PC-9 (cell line): ENCODE results near the gene HID1. TPM values are rescaled to one million over a fixed set of nuclear protein-coding genes. Genes with fewer than 3 reads are reported as not detected.
"Not testable (repeated sequence)": the region's sequence is repeated elsewhere in the genome, so short reads cannot be mapped to it uniquely, and the experiment has no call there.

Source experiments
- BruUV-seq: library from RNA; stranded (reverse); fragments of 400-500 nt; replicated peaks from 2 replicates; lab custom pipeline; 2021; lab: Mats Ljungman, UMichigan
- CTCF ChIA-PET: fragments of 300-600 bp; sonication (Branson Sonifier 250); formaldehyde crosslinking; loops from one replicate; lab custom pipeline; 2022; ENCODE audit warnings: antibody characterized with exemption; lab: Charles Lee
- POLR2A ChIA-PET: fragments of 300-600 bp; sonication (Branson Sonifier 250); formaldehyde crosslinking; loops from one replicate; lab custom pipeline; 2022; ENCODE audit warnings: antibody characterized with exemption; ENCODE audit not compliant: unreplicated experiment; lab: Charles Lee
- DNase-seq, 2 experiments: peaks; one replicate each; pipeline versions ENCODE4 v3.0.0 to v3.0.0-alpha.2; 2015 to 2022; ENCODE audit warnings: mixed read lengths in 1 of 2
- H2AFZ ChIP-seq: fragments of 200-600 bp; sonication (generic); 2 replicates; pipeline ENCODE4 v1.8.1; 2017; ENCODE audit warnings: antibody characterized with exemption
- H3F3A ChIP-seq: fragments of 200-600 bp; sonication (generic); 2 replicates; pipeline ENCODE4 v1.8.1; 2017; ENCODE audit warnings: antibody characterized with exemption, mild to moderate bottlenecking, low read depth; ENCODE audit not compliant: insufficient read depth
- H3K27ac ChIP-seq: fragments of 200-600 bp; sonication (generic); 2 replicates; pipeline ENCODE4 v1.6.1; 2016; ENCODE audit warnings: mixed run types
- H3K27me3 ChIP-seq: fragments of 200-600 bp; sonication (generic); 2 replicates; pipeline ENCODE4 v1.6.1; 2016; ENCODE audit warnings: low read depth, mixed run types; ENCODE audit not compliant: insufficient read depth
- H3K36me3 ChIP-seq: fragments of 200-600 bp; sonication (generic); 2 replicates; pipeline ENCODE4 v1.6.1; 2016; ENCODE audit warnings: low read depth, mixed run types
- H3K4me1 ChIP-seq: fragments of 200-600 bp; sonication (generic); replicated peaks from 2 replicates; pipeline ENCODE4 v1.6.1; 2016; ENCODE audit warnings: mixed run types; ENCODE audit not compliant: insufficient read depth
- H3K4me2 ChIP-seq: fragments of 200-600 bp; sonication (generic); 2 replicates; pipeline ENCODE4 v1.6.1; 2017; ENCODE audit warnings: mixed run types
- H3K4me3 ChIP-seq: fragments of 200-600 bp; sonication (generic); 2 replicates; pipeline ENCODE4 v1.6.1; 2016; ENCODE audit warnings: mixed run types
- H3K79me2 ChIP-seq: fragments of 200-600 bp; sonication (generic); 2 replicates; pipeline ENCODE4 v1.6.1; 2017; ENCODE audit warnings: low read depth, mixed run types
- H3K9me2 ChIP-seq: fragments of 200-600 bp; sonication (generic); 2 replicates; pipeline ENCODE4 v1.8.1; 2017; ENCODE audit warnings: mild to moderate bottlenecking; ENCODE audit not compliant: insufficient read depth
- H3K9me3 ChIP-seq: fragments of 200-600 bp; sonication (generic); 2 replicates; pipeline ENCODE4 v1.8.1; 2016; ENCODE audit warnings: low read depth; ENCODE audit not compliant: insufficient read depth
- H4K20me1 ChIP-seq: fragments of 200-600 bp; sonication (generic); 2 replicates; pipeline ENCODE4 v1.8.1; 2017; ENCODE audit not compliant: insufficient read depth
- EZH2 ChIP-seq: fragments of 200-600 bp; sonication (generic); IDR thresholded peaks from 2 replicates; pipeline ENCODE4 v1.8.0; 2017; ENCODE audit warnings: antibody characterized with exemption, low read depth
- intact Hi-C: fragments of 100-400 bp; cut with micrococcal nuclease; formaldehyde crosslinking; loops from one replicate; pipeline ENCODE4 v1.10.0; 2022; ENCODE audit not compliant: unreplicated experiment
- total RNA-seq: library from RNA; stranded (reverse); gene quantifications from 2 replicates; pipeline ENCODE4 v1.2.3, GENCODE V29; 2021
- TF ChIP-seq, protein P1 (sequence below): fragments of 200-600 bp; sonication (generic); conservative IDR thresholded peaks from 2 replicates; pipeline ENCODE4 v1.6.1; 2017; ENCODE audit warnings: mixed run types, antibody characterized with exemption, mild to moderate bottlenecking, moderate library complexity

HID1 gene
- total RNA-seq, 1 experiment from 2014 or later = 32.1 TPM

DNA sequence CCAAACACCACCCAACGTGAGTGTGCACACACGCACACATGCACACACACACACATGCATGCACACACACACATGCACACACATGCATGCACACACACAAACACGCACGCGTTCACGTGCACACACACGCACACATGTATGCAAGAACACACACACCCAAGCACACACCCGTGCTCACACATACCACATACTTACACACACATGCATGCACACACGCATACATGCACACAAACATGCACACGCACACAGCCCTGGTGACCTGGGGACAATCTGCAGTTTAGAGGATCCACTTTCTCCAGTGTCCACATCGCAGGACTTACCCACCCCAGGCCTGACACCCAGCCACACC is 55.7 kb downstream of the HID1 start:
- intact Hi-C loops = loop anchor here (1.0 kb wide), 1 partner anchor 44 kb away; no protein-coding TSS in a partner anchor
- no TSS peak for BruUV-seq

DNA sequence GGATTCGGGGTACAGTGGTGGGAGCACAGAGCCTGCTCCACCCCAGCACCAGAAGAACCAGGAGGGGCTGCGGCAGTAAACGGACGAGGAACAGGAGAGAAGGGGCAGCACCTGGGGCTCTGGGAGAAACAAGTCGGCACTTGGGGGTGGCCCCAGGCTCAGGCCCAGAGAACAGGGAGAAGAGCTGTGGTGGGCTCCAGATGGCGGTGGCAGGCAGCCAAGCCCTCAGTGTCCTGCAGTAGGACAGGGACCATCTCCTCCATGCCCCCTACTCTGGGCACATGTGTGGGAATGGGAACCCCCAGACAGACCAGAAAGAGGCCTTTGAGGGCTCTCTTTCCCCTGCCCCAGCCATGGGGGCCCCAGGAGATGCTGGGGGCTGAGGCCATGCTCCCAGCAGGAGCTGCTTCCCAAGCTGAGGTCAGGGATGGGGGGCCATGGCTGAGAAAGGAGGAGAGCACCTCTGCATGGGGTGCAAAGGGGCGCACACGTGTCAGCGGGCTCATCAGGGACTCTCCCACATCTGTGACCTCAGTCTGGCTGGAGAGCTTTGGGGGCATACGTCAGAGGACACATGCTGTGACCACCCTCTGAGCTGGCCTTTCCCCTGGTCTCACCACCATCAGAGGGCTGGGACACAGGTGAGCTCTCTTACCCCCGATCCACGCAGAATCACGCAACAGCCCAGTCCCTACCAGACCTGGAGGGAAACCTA is 56.3 kb downstream of the HID1 start:
- Histone ChIP-seq H3F3A (no peaks in the 10 kb centered on the region), H3K4me2 (no peak overlapping the region), H3K27me3 (no peaks in the 10 kb centered on the region), H3K79me2 (no peaks in the 10 kb centered on the region), H3K27ac (no peak overlapping the region), H3K36me3 (no peaks in the 10 kb centered on the region), H3K9me2 (no peaks in the 10 kb centered on the region), H3K9me3 (no peaks in the 10 kb centered on the region), H2AFZ (no peak overlapping the region), H3K4me1 (no peaks in the 10 kb centered on the region), H4K20me1 (no peaks in the 10 kb centered on the region), H3K4me3 (no peak overlapping the region)
- TF ChIP-seq, protein P1, sequence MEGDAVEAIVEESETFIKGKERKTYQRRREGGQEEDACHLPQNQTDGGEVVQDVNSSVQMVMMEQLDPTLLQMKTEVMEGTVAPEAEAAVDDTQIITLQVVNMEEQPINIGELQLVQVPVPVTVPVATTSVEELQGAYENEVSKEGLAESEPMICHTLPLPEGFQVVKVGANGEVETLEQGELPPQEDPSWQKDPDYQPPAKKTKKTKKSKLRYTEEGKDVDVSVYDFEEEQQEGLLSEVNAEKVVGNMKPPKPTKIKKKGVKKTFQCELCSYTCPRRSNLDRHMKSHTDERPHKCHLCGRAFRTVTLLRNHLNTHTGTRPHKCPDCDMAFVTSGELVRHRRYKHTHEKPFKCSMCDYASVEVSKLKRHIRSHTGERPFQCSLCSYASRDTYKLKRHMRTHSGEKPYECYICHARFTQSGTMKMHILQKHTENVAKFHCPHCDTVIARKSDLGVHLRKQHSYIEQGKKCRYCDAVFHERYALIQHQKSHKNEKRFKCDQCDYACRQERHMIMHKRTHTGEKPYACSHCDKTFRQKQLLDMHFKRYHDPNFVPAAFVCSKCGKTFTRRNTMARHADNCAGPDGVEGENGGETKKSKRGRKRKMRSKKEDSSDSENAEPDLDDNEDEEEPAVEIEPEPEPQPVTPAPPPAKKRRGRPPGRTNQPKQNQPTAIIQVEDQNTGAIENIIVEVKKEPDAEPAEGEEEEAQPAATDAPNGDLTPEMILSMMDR = no peak
- TF ChIP-seq EZH2 = no peak
- intact Hi-C loops = no loop called here
- no peak for DNase-seq
- POLR2A ChIA-PET = no interaction called here
- BruUV-seq = no TSS peak
- CTCF ChIA-PET = no interaction called here

More for the DNA sequence above, 55.7 kb downstream of the HID1 start:
- Histone ChIP-seq H3K27me3 (no peaks in the 10 kb centered on the region), H3K27ac (no peak overlapping the region), H3K36me3 (no peaks in the 10 kb centered on the region), H3K4me3 (no peak overlapping the region), H3K4me1 (no peaks in the 10 kb centered on the region), H3K9me2 (no peaks in the 10 kb centered on the region), H3K4me2 (no peak overlapping the region), H2AFZ (no peak overlapping the region), H3F3A (no peaks in the 10 kb centered on the region), H3K79me2 (no peaks in the 10 kb centered on the region), H3K9me3 (no peaks in the 10 kb centered on the region), H4K20me1 (no peaks in the 10 kb centered on the region)
- TF ChIP-seq, protein P1 = no peak
- no peak for TF ChIP-seq EZH2
- ChIA-PET CTCF (no interaction called here), POLR2A (no interaction called here)
- no peak for DNase-seq

DNA sequence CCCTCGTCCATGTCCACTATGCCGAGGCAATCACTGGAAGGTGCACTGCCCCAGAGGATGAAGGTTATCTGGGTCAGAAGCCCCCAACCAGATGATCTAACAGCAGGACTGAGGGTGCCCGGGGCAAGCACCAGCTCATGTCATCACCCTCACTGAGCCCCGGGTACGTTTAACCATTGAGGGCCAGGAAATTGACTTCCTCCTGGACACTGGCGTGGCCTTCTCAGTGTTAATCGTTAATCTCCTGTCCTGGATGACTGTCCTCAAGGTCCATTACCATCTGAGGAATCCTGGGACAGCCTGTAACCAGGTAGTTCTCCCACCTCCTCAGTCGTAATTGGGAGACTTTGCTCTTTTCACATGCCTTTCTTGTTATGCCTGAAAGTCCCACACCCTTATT is 61.1 kb downstream of the HID1 start:
- Histone ChIP-seq H3F3A (peaks cover 11% of the 10 kb centered on the region; the same call in 1 of the 2 replicates), H3K4me1 (peaks cover 20% of the 10 kb centered on the region)
- H3K36me3 ChIP-seq, CTCF ChIA-PET, H4K20me1 ChIP-seq, intact Hi-C loops, H3K9me3 ChIP-seq, H3K9me2 ChIP-seq, H3K79me2 ChIP-seq, H3K27ac ChIP-seq, BruUV-seq, H3K4me2 ChIP-seq, DNase-seq, H3K27me3 ChIP-seq, H3K4me3 ChIP-seq, H2AFZ ChIP-seq, POLR2A ChIA-PET: not testable (repeated sequence)

DNA sequence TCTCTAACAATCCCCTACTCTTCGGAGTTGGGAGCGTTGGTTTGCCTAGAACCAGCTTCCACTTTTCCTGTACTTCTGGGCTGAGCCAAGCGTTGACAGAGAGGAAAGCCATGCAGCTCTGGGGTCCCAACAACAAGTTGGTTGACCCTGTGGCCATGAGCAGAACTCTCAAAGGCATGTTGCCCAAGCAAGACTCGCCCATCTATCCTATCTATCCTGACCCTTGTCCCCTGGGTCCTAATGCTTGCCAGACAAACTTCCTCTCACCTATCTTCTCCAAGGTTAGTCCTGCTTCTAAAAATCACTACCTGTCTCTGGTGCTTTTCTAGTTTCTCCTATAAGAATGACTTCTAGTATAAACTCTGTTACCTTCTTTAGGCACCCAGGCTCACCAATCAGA is 63.5 kb downstream of the HID1 start:
- H3K9me2 ChIP-seq, CTCF ChIA-PET, BruUV-seq, H3K4me3 ChIP-seq, DNase-seq, H3K27me3 ChIP-seq, H2AFZ ChIP-seq, H4K20me1 ChIP-seq, H3K27ac ChIP-seq, H3K4me2 ChIP-seq, intact Hi-C loops, POLR2A ChIA-PET, H3K36me3 ChIP-seq, H3K79me2 ChIP-seq, H3K9me3 ChIP-seq: not testable (repeated sequence)
- Histone ChIP-seq H3F3A (peaks cover 11% of the 10 kb centered on the region; the same call in 1 of the 2 replicates), H3K4me1 (peaks cover 20% of the 10 kb centered on the region)
